ENCODE data around the gene CALHM4.

CALHM4 gene, protein sequence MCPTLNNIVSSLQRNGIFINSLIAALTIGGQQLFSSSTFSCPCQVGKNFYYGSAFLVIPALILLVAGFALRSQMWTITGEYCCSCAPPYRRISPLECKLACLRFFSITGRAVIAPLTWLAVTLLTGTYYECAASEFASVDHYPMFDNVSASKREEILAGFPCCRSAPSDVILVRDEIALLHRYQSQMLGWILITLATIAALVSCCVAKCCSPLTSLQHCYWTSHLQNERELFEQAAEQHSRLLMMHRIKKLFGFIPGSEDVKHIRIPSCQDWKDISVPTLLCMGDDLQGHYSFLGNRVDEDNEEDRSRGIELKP

DNA sequence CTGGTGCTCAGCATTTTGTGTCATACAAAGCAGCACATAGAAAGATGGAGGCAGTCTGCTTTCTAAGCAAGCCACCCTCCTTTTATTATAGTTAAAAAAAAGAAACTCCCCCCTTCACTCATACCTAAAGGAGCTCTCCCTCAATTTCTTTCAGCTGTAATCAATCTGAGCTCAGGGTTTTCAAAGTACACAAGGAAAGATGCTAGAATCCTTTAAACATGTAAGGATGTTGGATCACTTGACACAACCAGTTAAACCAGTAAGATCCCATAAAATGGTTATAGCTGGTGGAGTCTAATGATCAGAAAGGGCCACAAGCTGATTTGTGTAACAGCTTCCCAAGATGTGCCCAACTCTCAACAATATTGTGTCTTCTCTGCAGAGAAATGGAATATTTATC is at the start of gene CALHM4:
TSS of gene CALHM4 (plus strand) at position 301 of the 400 bp plus-strand sequence. CDS start at position 344, 43 bp downstream.
- no peak for DNase-seq (ENCODE audit: low read depth)

DNA sequence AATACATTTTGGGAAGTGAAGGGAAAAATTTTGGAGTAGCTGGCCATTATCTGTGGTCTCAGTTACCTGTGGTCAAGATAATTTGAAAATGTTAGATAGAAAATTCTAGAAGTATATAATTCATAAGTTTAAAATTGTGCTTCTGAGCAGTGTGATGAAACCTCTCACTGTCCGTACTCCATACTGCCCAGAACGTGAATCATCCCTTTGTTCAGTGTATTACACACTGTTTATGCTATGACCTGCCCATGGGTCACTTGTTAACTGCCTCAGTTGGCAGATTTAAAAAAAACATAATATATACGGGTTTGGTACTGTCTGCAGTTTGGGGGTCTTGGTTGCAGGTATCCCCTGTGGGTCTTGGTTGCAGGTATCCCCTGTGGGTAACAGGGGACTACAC is 46.2 kb upstream of the CALHM4 start:
- DNase-seq (ENCODE audit: low read depth): peak; percentile 27

DNA sequence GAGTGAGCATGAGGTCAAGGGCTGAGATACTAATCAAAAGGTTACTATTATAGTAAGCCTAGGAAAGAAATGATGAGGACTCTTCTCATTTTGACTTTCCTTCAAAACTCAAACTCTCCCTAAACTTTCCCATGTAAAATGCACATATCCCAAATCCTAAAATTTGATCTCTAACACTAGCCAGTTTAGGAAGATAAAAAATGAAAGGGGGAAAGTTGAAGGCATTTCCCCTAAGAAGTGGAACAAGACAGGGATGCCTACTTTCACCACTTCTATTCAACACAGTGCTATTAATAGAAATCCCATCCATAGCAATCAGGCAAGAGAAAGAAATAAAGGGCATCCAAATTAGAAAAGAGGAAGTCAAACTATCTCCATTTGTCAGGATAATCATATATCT is 45.0 kb upstream of the CALHM4 start:
- DNase-seq (ENCODE audit: low read depth): no peak

DNA sequence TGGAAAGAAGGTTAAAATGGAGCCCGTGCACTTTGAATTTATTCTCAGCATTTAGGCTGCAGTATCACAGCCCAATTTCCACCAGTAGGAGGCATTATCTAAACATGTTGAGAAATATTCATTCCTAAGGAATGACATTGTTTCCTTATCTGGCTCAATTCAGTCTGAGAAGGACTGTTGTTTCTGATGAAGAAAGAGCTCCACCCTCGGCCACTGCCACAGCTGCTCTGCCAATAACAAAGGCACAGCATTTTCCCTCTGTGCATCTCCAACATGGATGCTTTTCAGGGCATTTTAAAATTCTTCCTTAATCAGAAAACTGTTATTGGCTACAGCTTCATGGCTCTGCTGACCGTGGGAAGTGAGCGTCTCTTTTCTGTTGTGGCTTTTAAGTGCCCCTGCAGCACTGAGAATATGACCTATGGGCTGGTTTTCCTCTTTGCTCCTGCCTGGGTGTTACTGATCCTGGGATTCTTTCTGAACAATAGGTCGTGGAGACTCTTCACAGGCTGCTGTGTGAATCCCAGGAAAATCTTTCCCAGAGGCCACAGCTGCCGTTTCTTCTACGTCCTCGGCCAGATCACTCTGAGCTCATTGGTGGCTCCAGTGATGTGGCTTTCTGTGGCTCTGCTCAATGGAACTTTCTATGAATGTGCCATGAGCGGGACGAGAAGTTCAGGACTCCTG is 42.0 kb upstream of the CALHM4 start, which contains the start of gene CALHM5:
TSS of gene CALHM5 (plus strand) at position 216 of the 687 bp plus-strand sequence. CDS start at position 274, 58 bp downstream.
- DNase-seq (ENCODE audit: low read depth): peak; percentile 67

DNA sequence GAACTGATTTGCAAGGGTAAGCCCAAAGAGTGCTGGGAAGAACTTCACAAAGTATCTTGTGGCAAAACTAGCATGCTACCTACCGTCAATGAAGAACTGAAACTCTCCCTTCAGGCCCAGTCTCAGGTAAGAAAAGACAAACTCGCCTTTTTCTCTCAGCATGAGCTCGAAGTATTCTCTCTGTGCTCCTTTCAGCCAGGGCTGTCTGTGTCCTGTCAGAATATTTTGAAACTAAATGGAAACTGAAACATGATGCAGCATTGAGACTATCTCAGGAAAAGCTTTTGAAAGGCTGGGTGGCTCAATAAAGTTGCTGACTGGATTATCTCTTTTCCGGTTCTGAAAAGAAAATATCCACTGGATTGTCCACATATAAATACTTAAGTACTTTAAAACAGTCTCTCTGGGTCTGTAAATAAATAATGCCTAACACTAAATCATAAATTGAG is 41.4 kb upstream of the CALHM4 start:
- no peak for DNase-seq (ENCODE audit: low read depth)

DNA sequence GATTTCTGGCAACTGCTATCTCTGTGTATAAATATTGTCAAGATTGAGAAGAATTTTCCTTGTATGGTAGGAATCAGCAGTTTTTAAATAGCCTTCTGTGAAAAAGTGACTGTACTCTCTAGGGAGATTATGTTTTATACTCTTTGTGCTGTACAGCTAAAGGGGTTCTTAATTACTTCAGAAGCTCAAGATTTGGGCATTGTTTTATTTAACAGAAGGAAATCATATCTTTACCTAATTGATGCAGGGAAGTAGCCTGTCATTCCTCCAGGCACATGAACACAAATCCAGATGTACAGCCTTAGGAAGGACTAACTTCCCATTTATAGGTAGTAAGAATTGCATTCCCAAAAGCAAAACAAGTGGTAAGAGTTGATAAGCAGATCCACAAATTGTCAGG is 40.8 kb upstream of the CALHM4 start:
- no peak for DNase-seq (ENCODE audit: low read depth)

DNA sequence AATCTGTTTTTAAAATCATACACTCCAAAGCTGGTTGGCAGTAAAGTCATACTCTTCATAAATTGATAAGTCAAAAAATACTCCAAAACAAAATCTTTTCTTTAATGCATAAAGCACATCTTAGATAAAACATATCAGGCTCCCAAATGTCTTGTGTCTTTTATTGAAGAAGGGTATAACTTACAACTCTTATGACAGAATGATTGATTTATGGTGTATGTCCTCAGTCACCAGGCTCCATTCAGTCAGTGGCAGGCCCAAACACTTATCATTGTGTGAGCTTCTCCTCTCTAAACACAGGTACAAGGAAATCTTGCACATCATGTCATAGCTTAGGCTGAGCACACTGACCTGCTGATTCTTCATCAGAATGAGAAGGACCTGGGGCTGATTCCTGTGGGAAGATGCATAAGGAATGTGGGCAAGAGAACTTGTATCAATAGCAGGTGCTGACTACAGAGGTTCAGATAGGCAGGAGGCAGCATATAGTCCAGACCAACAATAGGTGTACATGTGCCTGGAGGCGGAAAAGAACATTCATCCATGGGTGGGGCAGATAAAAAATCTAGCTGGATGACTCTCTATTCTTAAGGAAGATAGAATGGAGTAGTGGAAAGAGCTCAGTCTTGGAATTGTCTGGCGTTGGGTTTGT is 40.2 kb upstream of the CALHM4 start:
- no peak for DNase-seq (ENCODE audit: low read depth)

DNA sequence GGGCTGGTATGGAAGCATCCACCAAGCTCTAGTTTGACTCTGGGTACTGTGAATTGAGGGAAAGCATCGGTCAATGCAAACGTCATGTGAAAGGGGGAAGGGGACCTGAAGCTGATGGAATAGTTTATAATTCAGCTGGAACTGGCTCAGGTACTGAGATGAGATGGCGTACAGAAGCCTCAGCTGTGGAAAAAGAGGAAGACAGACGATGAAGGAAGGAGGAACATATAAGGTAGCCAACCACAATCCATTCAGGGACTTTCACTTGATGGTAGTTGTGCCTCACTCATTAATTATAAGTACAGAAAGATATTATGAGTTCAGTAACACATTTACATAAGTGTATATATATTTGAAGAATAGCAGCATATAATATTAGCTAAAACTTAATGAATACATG is 39.4 kb upstream of the CALHM4 start:
- DNase-seq (ENCODE audit: low read depth): no peak

DNA sequence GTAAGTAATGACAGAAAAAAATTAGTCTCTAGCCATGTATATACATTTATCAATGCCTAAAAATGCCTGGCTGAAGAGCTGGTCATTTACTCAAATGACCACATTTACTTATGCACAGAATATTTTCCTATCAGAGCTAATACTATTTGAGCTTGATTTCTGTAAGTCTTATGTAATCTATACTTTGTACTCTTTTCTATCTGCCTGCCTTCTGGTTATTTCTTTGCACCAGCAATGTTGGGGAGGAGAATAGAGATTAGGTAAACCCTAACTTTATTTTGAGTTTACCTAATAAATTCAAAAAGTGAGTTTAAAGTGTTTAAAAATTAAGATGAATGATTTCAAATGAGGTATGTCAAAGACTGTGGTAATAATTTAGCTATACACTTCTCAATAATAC is 38.4 kb upstream of the CALHM4 start:
- DNase-seq (ENCODE audit: low read depth): no peak

DNA sequence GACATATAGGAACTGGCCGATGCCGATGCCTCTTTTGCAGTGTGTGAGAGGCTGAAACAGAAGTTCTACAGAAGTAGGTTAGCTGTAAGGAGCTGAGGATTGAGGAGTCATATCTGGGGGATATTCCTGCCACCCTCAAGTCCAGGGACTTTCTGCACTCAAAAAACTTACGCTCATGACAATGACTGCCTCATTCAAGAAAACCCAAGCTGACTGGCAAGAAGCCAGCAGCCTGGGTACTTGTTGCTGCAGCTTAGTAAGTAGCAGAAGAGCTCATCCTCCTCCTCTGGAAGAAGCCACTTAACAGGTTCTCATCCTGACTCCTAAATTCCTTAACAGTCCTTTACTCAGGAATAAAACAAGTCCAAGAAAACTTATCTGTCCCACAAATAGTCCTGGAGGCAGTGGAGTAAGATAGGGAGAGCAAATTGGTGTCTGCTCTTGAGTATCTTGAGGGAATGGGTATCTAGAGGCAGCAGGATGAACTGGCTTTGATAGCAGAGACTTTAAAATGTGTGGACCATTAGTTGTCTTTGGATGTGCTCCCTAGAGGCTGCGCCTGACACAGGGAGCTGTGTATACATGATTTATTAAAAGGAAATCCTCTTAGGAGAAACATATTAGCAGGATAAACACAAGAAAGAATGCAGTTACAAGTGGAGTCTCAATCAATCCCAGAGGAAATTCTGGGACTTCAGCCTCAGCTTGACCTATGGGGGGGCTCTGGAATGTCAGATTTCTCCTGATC is 34.8 kb upstream of the CALHM4 start:
- no peak for DNase-seq (ENCODE audit: low read depth)

DNA sequence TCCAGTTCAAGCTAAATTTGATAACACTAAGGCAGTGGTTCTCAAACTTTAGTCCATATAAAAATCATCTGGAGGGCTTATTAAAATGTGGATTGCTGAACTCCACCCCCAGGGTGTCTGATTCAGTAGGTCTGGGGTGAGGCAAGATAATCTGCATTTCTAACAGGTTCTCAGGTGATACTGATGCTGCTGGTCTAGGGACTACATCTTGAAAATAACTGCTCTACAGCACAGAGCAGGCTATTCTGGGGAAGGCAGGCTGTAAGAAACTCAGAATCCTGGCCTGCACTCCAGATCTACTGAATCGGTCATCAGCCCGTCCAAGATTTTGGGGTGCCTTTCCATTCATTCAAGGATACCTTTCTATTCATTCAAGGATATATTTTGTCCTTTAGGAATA is 30.7 kb upstream of the CALHM4 start:
- DNase-seq (ENCODE audit: low read depth): no peak

DNA sequence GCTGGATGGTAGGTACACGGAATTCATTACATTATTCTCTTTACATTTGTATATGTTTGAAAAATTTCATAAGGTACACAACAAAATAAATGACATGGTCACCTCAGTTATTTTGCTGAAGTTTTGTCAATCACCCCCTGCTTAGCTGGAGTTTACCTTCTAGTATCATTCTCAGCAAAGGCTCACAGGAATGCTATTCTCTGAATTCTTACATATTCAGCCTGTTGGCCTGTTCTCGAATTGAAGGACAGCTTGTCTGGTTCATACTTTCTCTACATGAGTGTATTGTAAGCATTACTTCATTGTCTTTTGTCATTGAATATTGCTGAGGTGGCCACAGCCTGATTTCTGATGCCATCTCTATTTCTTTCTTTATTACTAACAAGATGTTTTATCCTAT is 29.3 kb upstream of the CALHM4 start:
- DNase-seq (ENCODE audit: low read depth): no peak

DNA sequence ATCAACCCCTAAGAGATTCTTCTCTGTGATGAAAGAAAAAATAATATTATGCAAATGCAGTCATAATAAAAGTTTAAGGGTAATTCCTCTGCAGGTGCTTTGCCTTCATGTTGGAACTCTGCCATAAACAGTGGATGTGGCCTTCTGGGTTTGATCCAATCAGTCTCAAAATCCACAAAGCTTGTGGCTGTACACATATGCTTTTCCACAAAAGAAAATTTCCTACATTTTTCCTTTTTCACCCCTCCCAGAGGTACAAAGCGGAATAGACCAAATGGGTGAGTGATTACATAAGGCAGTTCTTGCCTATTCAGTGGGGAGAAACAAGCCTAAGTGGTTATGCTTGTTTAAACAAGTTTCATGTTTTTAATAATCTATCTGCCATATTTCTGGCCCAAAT is 25.4 kb upstream of the CALHM4 start:
- DNase-seq (ENCODE audit: low read depth): no peak

DNA sequence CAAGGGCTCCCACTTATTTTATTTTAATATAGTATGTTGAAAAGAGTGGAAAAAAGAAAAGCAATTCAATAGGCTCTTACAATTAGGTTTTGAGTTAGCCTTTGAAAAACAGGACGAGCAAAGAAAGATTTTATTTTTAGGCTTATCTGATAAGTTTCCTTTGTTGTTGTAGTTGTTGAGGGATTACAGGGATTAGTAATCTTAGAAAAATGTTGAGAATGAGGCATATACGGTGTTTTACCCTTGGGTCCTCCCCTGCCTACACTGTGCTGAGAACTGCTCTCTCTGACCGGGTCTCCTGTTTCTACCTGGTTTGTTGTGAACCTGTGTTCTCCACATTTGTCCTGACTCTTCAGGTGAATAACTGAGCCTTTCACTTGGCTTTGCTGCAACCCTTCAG is 24.8 kb upstream of the CALHM4 start:
- no peak for DNase-seq (ENCODE audit: low read depth)

DNA sequence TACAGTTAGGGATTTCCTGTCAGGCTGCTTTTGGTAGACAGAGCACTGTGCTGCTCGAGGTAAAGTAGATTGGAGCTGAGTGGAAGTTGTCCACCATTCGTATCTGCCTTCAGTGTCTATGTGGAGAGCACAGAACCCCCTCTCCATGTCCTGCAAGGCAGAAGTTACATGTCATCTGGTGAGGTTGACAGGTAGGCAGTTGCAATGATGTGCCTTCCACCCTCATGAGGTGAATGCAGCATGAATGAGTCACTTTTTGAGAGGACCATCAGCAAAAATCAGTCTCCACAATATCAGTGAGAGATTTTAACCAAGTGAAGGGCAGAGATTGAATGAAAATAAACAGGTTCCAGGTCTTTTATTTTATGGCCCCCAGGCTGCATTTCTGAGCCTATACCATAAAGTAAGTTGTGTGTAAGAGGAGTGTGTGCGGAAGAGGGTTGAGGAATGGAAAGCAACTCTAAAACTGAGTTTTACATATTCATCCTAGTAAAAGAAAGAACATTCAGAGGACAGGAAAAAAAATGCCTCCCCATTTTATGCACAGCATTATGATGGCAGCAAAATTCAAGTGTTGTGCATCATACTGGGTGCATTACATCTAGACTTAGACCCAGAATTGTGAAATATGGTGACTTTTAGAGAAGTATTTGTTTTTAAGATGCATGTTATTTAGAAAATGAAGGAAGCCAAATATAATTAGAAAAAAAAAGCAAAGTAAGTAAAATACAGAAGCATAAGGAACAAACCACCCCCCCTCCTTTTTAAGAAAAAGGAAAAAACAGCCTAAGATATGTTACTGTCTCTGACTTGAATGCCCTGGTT is 23.9 kb upstream of the CALHM4 start:
- DNase-seq (ENCODE audit: low read depth): no peak

DNA sequence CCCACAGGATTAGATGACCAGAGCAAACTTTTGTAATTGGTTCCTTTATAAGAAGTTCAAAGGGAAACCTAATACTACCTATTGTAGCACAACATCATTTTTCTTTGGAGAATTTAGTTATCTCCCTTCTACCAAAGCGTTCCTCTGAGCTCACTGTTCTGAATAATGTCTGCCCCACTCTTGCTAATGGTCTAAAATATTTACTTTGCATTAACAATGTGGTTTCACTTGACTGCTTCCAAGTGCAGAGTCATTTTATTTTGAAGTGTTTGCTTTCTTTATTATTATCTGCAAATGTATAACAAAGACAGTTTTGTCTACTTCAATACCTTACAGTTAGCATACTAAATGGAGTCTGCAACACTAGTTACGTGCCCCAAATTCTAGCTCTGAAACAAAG is 23.1 kb upstream of the CALHM4 start:
- no peak for DNase-seq (ENCODE audit: low read depth)

DNA sequence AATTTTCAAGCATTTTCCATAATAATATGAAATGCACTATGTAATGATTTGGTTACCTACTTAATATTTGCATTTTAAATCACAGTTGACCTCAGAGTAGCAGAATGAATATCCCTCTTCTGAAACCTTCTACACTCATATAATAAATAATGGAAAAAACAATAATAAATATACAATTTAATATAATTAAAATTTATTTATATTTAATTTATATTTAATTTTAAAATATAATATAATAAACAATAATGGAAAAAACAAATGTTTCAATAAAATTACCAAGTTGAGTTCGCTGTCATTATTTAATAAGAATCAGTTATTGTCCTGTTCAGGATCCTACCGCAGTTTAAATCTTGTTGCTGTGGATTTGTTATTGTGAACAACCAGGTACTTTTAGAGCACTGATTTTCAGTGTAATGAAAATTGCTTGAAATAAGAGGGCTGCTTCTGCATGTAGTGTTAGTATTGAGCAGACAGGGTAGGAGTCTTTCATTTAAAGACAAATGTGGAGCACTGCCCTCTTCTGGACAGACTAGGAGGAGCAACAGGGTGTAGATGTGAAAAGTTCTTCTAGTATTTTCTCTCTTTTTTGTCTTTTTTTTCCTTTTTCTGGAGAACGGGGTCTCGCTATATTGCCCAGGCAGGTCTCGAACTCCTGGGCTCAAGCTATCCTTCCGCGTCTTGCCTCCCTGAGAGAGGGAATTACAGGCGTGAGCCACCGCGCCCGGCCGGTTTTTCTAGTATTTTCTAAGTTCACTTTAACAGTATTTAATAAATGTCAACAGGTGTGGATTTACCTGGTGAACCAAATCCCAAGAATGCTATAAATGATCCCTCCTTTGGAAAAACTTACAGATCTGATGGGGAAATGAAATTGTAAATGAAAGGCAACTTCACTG is 21.6 kb upstream of the CALHM4 start:
- peak; percentile 55 for DNase-seq (ENCODE audit: low read depth)

DNA sequence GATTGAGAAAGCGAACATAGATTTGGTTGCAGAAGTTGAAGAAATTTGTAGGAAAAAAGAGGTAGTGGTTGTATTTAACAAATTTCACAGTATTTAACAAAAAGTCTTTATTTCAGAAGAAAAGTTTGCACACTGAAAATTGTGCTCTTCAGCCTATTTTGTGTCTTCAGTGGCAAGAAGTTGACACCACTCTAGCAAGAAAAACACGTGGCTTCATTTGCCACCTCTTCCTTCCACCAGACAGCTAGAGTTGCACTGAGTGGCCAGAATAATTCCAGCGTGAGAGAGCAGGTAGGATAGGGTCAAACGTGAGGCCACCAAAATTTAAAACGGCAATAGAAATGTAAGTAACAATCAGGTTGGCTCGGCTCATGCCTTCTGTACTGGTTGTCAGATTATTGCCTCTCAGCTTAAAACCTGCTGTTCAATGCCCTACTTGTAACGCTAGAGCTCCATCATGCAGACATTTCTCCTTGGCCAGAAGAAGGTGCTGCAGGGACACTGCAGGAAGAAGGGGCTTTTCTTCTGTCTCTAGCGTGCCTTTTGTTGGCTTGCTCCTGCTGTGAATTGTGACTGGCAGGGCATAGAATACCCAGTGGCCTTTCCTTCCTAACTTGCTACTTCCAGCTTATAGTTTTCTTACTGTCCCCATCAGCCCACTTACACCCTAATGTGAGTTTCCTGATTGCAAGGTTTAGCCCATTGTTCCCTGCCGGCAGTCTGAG is 20.2 kb upstream of the CALHM4 start:
- no peak for DNase-seq (ENCODE audit: low read depth)

DNA sequence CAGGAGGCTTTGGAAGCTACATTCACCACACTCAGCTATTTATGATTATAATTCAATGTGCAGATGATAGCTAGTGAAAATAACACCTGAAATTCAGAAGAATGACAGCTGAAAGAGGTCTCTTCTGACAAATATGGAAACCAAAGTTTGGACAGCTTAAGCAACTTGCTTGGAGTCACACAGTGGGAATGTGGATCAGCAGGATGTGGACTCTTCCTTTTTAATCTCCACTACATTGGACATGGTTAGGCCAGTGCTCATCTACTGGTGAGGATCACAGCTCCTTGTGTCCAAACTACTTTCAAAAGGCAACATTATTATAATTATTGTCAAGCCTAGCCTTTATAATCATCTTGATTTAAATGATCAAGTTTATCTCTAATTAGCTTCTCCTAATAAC is 18.4 kb upstream of the CALHM4 start:
- no peak for DNase-seq (ENCODE audit: low read depth)

DNA sequence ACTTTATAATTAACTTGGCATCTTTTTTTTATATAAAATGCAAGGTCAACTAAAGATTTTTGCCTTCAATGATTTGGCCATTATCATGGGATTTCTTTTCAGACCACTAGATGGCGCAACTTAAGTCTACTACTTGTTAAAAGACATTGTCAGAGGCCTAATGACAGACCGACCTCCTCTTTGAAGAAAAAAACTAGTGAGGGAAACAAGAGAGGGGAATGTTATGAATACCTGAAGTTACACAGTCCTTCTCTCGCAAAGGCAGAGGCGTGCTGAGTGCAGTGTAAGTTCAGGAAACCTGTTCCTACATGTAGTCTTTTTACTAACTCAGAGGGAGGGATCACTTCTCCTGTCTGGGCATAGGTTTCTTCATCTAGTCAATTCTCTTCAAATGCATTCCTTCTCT is 17.3 kb upstream of the CALHM4 start:
- no peak for DNase-seq (ENCODE audit: low read depth)
